GM20000 (cell line): Measurements from ENCODE around the gene QTRT2.

Experiments
- DNase-seq: peaks from one replicate; pipeline ENCODE4 v3.0.0; 2012; ENCODE audit warnings: low spot score
- CTCF ChIP-seq: IDR thresholded peaks from 2 replicates; pipeline ENCODE4 v1.5.1; 2012; ENCODE audit warnings: mild to moderate bottlenecking, control low read depth; ENCODE audit errors: extremely low read depth, missing control alignments

Gene QTRT2

DNA sequence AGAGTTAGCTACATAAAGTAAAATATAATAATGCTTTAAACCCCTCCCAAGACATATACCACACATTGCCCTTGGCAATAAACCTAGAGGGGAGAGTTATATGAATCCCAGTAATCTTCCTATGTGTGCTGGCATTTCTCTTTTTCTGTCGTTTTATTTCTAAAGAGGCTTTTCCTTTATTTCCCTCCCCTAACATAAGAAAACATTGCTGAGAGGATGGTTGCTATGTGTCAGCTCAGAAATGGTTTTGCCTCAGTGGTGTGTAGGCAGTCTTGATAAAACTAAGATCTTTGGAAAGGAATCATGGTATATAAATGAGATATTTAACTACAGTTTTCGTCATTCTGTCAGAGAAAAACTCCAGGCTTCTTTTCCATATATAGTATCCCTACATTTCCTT, 30.2 kb upstream of the QTRT2 start:
- no peak for DNase-seq
- TF ChIP-seq CTCF, result no peak

DNA sequence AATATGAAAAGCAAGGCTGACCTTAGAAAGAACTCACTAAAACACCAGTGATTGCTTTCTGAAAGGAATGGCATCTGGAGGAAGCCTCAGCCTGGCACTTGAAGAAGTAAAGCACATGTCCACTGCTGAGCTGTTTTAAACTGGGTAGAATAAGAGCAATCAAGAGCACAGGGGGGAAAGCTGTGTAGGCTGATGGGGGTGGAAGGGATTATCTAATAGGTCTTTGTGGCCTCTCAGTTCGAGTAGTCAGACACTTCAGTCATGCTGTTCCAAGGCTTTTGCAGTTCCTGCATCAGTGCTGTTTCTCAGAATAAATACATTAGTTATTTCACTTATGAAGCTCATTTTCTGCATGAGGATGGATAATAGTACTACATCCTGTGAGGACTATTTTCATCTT, 22.8 kb upstream of the QTRT2 start:
- TF ChIP-seq CTCF, result no peak
- no peak for DNase-seq

DNA sequence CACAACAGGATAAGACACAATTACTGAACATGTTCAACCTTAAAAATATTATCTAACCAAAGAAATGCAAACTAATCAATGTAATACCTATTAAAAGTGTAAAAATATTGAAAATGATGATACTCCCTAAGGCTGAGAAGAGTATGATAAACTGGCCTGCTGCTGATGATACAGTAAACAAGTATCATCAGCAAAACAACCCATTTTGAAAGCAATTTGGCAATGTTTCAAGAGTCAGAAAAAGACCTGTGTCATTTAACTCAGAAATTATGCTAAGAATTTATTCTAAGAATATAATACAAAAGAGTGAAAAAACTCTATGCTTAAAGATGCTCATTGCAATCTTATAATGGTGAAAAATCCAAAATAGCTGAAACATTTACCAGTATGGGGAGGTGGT, 22.3 kb upstream of the QTRT2 start:
- no peak for TF ChIP-seq CTCF
- DNase-seq, result no peak

- no peak for DNase-seq
- TF ChIP-seq CTCF, result no peak
These were observed 21.6 kb upstream of the QTRT2 start for GRCh38 chr3:114034787-114035545.

GRCh38 chr3:114035896-114036295, 20.6 kb upstream of the QTRT2 start:
- no peak for TF ChIP-seq CTCF
- DNase-seq, result no peak

- DNase-seq, result no peak
- peak; percentile 4 for TF ChIP-seq CTCF
These were observed 13.3 kb upstream of the QTRT2 start for GRCh38 chr3:114043205-114043604.

GRCh38 chr3:114052216-114052615, 4.3 kb upstream of the QTRT2 start:
- DNase-seq, result no peak
- TF ChIP-seq CTCF, result no peak
